Adrenal gland (tissue), 5 donors: ENCODE measurements around the gene MAP3K12.

Source experiments
- CTCF ChIP-seq, 6 experiments: fragments of 450-650 bp in 4 of 6; fragments of 200-600 bp in 2 of 6; sonication (generic) in 1 of 6; IDR thresholded peaks; 1 replicate in 5 of 6; 2 replicates in 1 of 6; pipeline versions ENCODE4 v1.5.1 to v1.8.0; 2016 to 2021; ENCODE audit warnings: antibody characterized with exemption in 6 of 6, mild to moderate bottlenecking in 2 of 6, moderate library complexity in 1 of 6
- POLR2A ChIP-seq, 2 donors: fragments of 450-650 bp; IDR thresholded peaks; one replicate each; pipeline ENCODE4 v1.6.1; 2017; ENCODE audit warnings: antibody characterized with exemption in 2 of 2, mild to moderate bottlenecking in 2 of 2, moderate library complexity in 1 of 2
- donor health status: DM: no; HTN: no; CAD: no.

GRCh38 chr12:53483225-53483978, 15.9 kb downstream of the MAP3K12 start:
- no peak for TF ChIP-seq CTCF (IDR thresholded peaks at IDR 0.05)
- no peak for TF ChIP-seq POLR2A (IDR thresholded peaks at IDR 0.05)
